Activated B cell treated with CpG ODN at 0.5 μM for 24 hours (primary cell): ENCODE data around the gene CDH16. TPM values are rescaled to one million over a fixed set of nuclear protein-coding genes. Genes with fewer than 3 reads are reported as not detected.
"Not testable (repeated sequence)": the region's sequence is repeated elsewhere in the genome, so short reads cannot be mapped to it uniquely, and the experiment has no call there.

Experiments used
- ATAC-seq: fragments of 200-7000 bp; cut with Tn5 transposase; one replicate; pipeline ENCODE4 v1.10.0; 2021; ENCODE audit warnings: low read depth, mild to moderate bottlenecking, moderate library complexity
- CTCF ChIA-PET: fragments of 350-600 bp; sonication (Branson Sonifier 250); formaldehyde crosslinking; loops from one replicate; lab custom pipeline; 2021; ENCODE audit warnings: antibody characterized with exemption; lab: Charles Lee
- POLR2A ChIA-PET: fragments of 350-600 bp; sonication (Branson Sonifier 250); formaldehyde crosslinking; loops from one replicate; lab custom pipeline; 2021; ENCODE audit warnings: antibody characterized with exemption; lab: Charles Lee
- DNase-seq: peaks from one replicate; pipeline ENCODE4 v3.0.0; 2022
- H3K27ac Mint-ChIP-seq: one replicate; pipeline ENCODE4 v1.8.0; 2020; ENCODE audit warnings: mixed read lengths
- H3K27me3 Mint-ChIP-seq: one replicate; pipeline ENCODE4 v1.8.0; 2021; ENCODE audit warnings: mixed read lengths
- H3K36me3 Mint-ChIP-seq: one replicate; pipeline ENCODE4 v1.8.0; 2021; ENCODE audit warnings: low read depth, mixed read lengths
- H3K4me1 Mint-ChIP-seq: one replicate; pipeline ENCODE4 v1.8.0; 2021; ENCODE audit warnings: mixed read lengths
- H3K4me3 Mint-ChIP-seq: one replicate; pipeline ENCODE4 v1.8.0; 2020; ENCODE audit warnings: mild to moderate bottlenecking, mixed read lengths
- H3K9me3 Mint-ChIP-seq: one replicate; pipeline ENCODE4 v1.8.0; 2020; ENCODE audit warnings: mixed read lengths
- CTCF ChIP-seq: fragments of 200-600 bp; IDR thresholded peaks from one replicate; pipeline ENCODE4 v1.8.0; 2022; ENCODE audit warnings: antibody characterized with exemption, mild to moderate bottlenecking
- intact Hi-C: fragments of 100-400 bp; cut with micrococcal nuclease; formaldehyde crosslinking; loops from one replicate; pipeline ENCODE4 v1.15.1; 2024
- total RNA-seq: library from RNA; stranded (reverse); gene quantifications from 2 replicates; pipeline ENCODE4 v1.2.3, GENCODE V29; 2022

CDH16 gene
- total RNA-seq, 1 donor from 2014 or later, result not detected

GRCh38 chr16:66936462-66936861 lies 17.8 kb upstream of the CDH16 start:
- ChIA-PET POLR2A (no interaction called here), CTCF (no interaction called here)
- intact Hi-C loops, result no loop called here
- Mint-ChIP-seq H3K9me3 (no peaks in the 10 kb centered on the region), H3K27me3 (no peaks in the 10 kb centered on the region), H3K36me3 (peaks cover 66% of the 10 kb centered on the region), H3K4me3 (peak overlapping the region; percentile 64), H3K27ac (no peak overlapping the region), H3K4me1 (peaks cover 57% of the 10 kb centered on the region)
- DNase-seq (no peak), ATAC-seq (no peak)
- no peak for TF ChIP-seq CTCF

GRCh38 chr16:66935314-66936011 lies 16.8 kb upstream of the CDH16 start, which contains the start of gene CES2:
CES2 (plus strand) TSS chr16:66935516; CDS start chr16:66935636, 120 bp downstream.
- no peaks in the 10 kb centered on the region for H3K27me3 Mint-ChIP-seq
- TF ChIP-seq CTCF, result no peak
- intact Hi-C loops, result loop anchor here (2.0 kb wide), 1 partner anchor 63 kb away; no protein-coding TSS in a partner anchor
- POLR2A ChIA-PET, result interaction anchor here (1.9 kb wide), 1 partner anchor 62 kb away, joined by 6 read pairs; no protein-coding TSS in a partner anchor
- ATAC-seq (no peak), DNase-seq (no peak)
- H3K36me3 Mint-ChIP-seq, result peaks cover 56% of the 10 kb centered on the region
- H3K27ac Mint-ChIP-seq, result peak within 1 kb of the TSS; percentile 93
- H3K9me3 Mint-ChIP-seq, result no peaks in the 10 kb centered on the region
- peak within 1 kb of the TSS; percentile 96 for H3K4me3 Mint-ChIP-seq
- CTCF ChIA-PET, result no interaction called here
- peaks cover 57% of the 10 kb centered on the region for H3K4me1 Mint-ChIP-seq

GRCh38 chr16:66934839-66935313 lies 16.2 kb upstream of the CDH16 start:
- H3K9me3 Mint-ChIP-seq, DNase-seq, CTCF ChIA-PET, H3K27me3 Mint-ChIP-seq, ATAC-seq: not testable (repeated sequence)
- Mint-ChIP-seq H3K27ac (peak overlapping the region; percentile 93), H3K4me1 (peaks cover 57% of the 10 kb centered on the region), H3K4me3 (peak overlapping the region; percentile 96), H3K36me3 (peaks cover 56% of the 10 kb centered on the region)
- POLR2A ChIA-PET, result interaction anchor here (0.6 to 1.9 kb wide), 3 partner anchors 62 to 292 kb away, joined by 3 to 7 read pairs (median 6); partner anchors contain the start of gene TMEM208
- intact Hi-C loops, result loop anchor here (2.0 kb wide), 1 partner anchor 62 kb away; no protein-coding TSS in a partner anchor

GRCh38 chr16:66934138-66934838 lies 15.6 kb upstream of the CDH16 start, which contains the start of gene CIAO2B:
CIAO2B (minus strand) TSS chr16:66934402; CDS start chr16:66934364, 38 bp downstream.
- Mint-ChIP-seq H3K27me3 (no peaks in the 10 kb centered on the region), H3K9me3 (no peaks in the 10 kb centered on the region), H3K36me3 (peaks cover 53% of the 10 kb centered on the region), H3K4me3 (peak within 1 kb of the TSS; percentile 96), H3K27ac (peak within 1 kb of the TSS; percentile 93), H3K4me1 (peaks cover 57% of the 10 kb centered on the region)
- DNase-seq, result peak; percentile 91
- no peak for TF ChIP-seq CTCF
- ATAC-seq, result peak; percentile 84
- ChIA-PET POLR2A (interaction anchor here (0.5 to 1.9 kb wide), 8 partner anchors 9 to 545 kb away, joined by 3 to 7 read pairs (median 4); partner anchors contain the start of genes NAE1, PDP2 and TMEM208), CTCF (no interaction called here)
- intact Hi-C loops, result loop anchor here (2.0 kb wide), 1 partner anchor 61 kb away; no protein-coding TSS in a partner anchor

GRCh38 chr16:66933776-66934137 lies 15.1 kb upstream of the CDH16 start:
- ChIA-PET POLR2A (interaction anchor here (0.5 to 1.9 kb wide), 7 partner anchors 10 to 546 kb away, joined by 3 to 7 read pairs (median 5); partner anchors contain the start of genes NAE1, PDP2 and TMEM208), CTCF (no interaction called here)
- peak overlapping the region; percentile 93 for H3K27ac Mint-ChIP-seq
- H3K36me3 Mint-ChIP-seq, result peaks cover 49% of the 10 kb centered on the region
- intact Hi-C loops, result loop anchor here (2.0 kb wide), 1 partner anchor 61 kb away; no protein-coding TSS in a partner anchor
- DNase-seq, result no peak
- peak; percentile 38 for ATAC-seq
- no peaks in the 10 kb centered on the region for H3K9me3 Mint-ChIP-seq
- peaks cover 57% of the 10 kb centered on the region for H3K4me1 Mint-ChIP-seq
- no peaks in the 10 kb centered on the region for H3K27me3 Mint-ChIP-seq
- TF ChIP-seq CTCF, result no peak
- peak overlapping the region; percentile 96 for H3K4me3 Mint-ChIP-seq
